GM23338 (cell line): ENCODE data around the gene CITED4.

Experiments used
- CREB1 ChIP-seq: fragments of 250-450 bp; sonication (Bioruptor Pico); IDR thresholded peaks from 2 replicates; pipeline ENCODE4 v1.5.0; 2020; ENCODE audit warnings: low read depth, mild to moderate bottlenecking, moderate library complexity
- EZH2 ChIP-seq: fragments of 200-600 bp; sonication (generic); IDR thresholded peaks from one replicate; pipeline ENCODE4 v1.8.0; 2017; ENCODE audit warnings: antibody characterized with exemption, mild to moderate bottlenecking, low read depth; ENCODE audit not compliant: unreplicated experiment
- EZH2phosphoT487 ChIP-seq: fragments of 200-600 bp; sonication (generic); IDR thresholded peaks from one replicate; pipeline ENCODE4 v1.8.1; 2018; ENCODE audit warnings: antibody characterized with exemption; ENCODE audit not compliant: unreplicated experiment
- JUNB ChIP-seq: IDR thresholded peaks from one replicate; pipeline ENCODE4 v1.6.1; 2016; ENCODE audit warnings: antibody characterized with exemption; ENCODE audit not compliant: unreplicated experiment
- NANOG ChIP-seq: IDR thresholded peaks from 2 replicates; pipeline ENCODE4 v1.6.1; 2016; ENCODE audit warnings: antibody characterized with exemption, borderline replicate concordance
- POLR2AphosphoS5 ChIP-seq: IDR thresholded peaks from 2 replicates; pipeline ENCODE4 v1.6.1; 2016; ENCODE audit warnings: antibody characterized with exemption, low read depth
- STAT1 ChIP-seq: IDR thresholded peaks from one replicate; pipeline ENCODE4 v1.6.1; 2016; ENCODE audit warnings: antibody characterized with exemption; ENCODE audit not compliant: unreplicated experiment
- ZNF114 ChIP-seq: fragments of 250-450 bp; sonication (Bioruptor Pico); IDR thresholded peaks from 2 replicates; pipeline ENCODE4 v1.5.0; 2020; ENCODE audit warnings: mild to moderate bottlenecking, moderate library complexity
- ZNF331 ChIP-seq: fragments of 250-450 bp; sonication (Bioruptor Pico); IDR thresholded peaks from 2 replicates; pipeline ENCODE4 v1.5.0; 2020; ENCODE audit warnings: low read depth, mild to moderate bottlenecking, moderate library complexity
- TF ChIP-seq, protein P1 (sequence below), 2 experiments: fragments of 200-600 bp in 1 of 2; sonication (generic) in 1 of 2; conservative IDR thresholded peaks; 2 replicates each; pipeline versions ENCODE4 v1.5.1 to v1.6.1; 2016 to 2017; ENCODE audit warnings: antibody characterized with exemption in 2 of 2, low read depth in 2 of 2, mild to moderate bottlenecking in 2 of 2, moderate library complexity in 1 of 2
- TF ChIP-seq, protein P2 (sequence below): IDR thresholded peaks from one replicate; pipeline ENCODE4 v1.6.1; 2018; ENCODE audit warnings: antibody characterized with exemption; ENCODE audit not compliant: unreplicated experiment
- TF ChIP-seq, protein P3 (sequence below): fragments of 250-450 bp; sonication (Bioruptor Pico); IDR thresholded peaks from 2 replicates; pipeline ENCODE4 v1.5.0; 2020; ENCODE audit warnings: mild to moderate bottlenecking, moderate library complexity
- TF ChIP-seq, protein P4 (sequence below): IDR thresholded peaks from 2 replicates; pipeline ENCODE4 v1.6.1; 2016; ENCODE audit warnings: antibody characterized with exemption

DNA sequence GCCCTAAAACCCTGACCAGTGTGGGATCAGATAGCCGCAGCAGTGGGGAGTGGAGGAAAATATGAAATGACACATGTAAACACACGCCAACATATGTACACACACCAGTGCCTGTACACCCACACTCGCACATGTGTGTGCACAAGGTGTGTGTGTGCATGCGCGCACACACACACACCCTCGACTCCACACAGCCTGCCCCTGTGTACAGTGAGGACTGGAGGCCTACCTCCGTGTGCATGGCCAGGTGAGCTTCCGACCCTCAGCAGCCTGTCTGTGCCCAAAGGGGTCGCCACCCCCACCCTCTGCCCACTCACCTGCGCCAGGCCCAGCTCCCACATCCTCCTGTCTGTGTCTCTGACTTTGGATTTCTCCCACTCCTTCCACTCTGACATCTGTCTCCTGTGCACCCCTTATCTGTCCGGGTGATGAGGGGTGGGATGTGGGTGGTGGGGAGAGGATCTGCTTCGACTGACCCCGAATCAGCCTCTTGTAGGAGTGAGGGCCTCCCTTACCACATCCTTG, 31.7 kb downstream of the CITED4 start:
- TF ChIP-seq, protein P1, sequence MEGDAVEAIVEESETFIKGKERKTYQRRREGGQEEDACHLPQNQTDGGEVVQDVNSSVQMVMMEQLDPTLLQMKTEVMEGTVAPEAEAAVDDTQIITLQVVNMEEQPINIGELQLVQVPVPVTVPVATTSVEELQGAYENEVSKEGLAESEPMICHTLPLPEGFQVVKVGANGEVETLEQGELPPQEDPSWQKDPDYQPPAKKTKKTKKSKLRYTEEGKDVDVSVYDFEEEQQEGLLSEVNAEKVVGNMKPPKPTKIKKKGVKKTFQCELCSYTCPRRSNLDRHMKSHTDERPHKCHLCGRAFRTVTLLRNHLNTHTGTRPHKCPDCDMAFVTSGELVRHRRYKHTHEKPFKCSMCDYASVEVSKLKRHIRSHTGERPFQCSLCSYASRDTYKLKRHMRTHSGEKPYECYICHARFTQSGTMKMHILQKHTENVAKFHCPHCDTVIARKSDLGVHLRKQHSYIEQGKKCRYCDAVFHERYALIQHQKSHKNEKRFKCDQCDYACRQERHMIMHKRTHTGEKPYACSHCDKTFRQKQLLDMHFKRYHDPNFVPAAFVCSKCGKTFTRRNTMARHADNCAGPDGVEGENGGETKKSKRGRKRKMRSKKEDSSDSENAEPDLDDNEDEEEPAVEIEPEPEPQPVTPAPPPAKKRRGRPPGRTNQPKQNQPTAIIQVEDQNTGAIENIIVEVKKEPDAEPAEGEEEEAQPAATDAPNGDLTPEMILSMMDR (conservative IDR thresholded peaks at IDR 0.05; ENCODE audit: low read depth in 2 of 2) = no peak
- TF ChIP-seq POLR2AphosphoS5 (no peak), NANOG (no peak), EZH2 (no peak), STAT1 (no peak), EZH2phosphoT487 (no peak), CREB1 (no peak), JUNB (no peak), ZNF114 (no peak), ZNF331 (CRISPR knock-in tag) (no peak)
- TF ChIP-seq, protein P2, sequence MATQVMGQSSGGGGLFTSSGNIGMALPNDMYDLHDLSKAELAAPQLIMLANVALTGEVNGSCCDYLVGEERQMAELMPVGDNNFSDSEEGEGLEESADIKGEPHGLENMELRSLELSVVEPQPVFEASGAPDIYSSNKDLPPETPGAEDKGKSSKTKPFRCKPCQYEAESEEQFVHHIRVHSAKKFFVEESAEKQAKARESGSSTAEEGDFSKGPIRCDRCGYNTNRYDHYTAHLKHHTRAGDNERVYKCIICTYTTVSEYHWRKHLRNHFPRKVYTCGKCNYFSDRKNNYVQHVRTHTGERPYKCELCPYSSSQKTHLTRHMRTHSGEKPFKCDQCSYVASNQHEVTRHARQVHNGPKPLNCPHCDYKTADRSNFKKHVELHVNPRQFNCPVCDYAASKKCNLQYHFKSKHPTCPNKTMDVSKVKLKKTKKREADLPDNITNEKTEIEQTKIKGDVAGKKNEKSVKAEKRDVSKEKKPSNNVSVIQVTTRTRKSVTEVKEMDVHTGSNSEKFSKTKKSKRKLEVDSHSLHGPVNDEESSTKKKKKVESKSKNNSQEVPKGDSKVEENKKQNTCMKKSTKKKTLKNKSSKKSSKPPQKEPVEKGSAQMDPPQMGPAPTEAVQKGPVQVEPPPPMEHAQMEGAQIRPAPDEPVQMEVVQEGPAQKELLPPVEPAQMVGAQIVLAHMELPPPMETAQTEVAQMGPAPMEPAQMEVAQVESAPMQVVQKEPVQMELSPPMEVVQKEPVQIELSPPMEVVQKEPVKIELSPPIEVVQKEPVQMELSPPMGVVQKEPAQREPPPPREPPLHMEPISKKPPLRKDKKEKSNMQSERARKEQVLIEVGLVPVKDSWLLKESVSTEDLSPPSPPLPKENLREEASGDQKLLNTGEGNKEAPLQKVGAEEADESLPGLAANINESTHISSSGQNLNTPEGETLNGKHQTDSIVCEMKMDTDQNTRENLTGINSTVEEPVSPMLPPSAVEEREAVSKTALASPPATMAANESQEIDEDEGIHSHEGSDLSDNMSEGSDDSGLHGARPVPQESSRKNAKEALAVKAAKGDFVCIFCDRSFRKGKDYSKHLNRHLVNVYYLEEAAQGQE = no peak
- TF ChIP-seq, protein P3, sequence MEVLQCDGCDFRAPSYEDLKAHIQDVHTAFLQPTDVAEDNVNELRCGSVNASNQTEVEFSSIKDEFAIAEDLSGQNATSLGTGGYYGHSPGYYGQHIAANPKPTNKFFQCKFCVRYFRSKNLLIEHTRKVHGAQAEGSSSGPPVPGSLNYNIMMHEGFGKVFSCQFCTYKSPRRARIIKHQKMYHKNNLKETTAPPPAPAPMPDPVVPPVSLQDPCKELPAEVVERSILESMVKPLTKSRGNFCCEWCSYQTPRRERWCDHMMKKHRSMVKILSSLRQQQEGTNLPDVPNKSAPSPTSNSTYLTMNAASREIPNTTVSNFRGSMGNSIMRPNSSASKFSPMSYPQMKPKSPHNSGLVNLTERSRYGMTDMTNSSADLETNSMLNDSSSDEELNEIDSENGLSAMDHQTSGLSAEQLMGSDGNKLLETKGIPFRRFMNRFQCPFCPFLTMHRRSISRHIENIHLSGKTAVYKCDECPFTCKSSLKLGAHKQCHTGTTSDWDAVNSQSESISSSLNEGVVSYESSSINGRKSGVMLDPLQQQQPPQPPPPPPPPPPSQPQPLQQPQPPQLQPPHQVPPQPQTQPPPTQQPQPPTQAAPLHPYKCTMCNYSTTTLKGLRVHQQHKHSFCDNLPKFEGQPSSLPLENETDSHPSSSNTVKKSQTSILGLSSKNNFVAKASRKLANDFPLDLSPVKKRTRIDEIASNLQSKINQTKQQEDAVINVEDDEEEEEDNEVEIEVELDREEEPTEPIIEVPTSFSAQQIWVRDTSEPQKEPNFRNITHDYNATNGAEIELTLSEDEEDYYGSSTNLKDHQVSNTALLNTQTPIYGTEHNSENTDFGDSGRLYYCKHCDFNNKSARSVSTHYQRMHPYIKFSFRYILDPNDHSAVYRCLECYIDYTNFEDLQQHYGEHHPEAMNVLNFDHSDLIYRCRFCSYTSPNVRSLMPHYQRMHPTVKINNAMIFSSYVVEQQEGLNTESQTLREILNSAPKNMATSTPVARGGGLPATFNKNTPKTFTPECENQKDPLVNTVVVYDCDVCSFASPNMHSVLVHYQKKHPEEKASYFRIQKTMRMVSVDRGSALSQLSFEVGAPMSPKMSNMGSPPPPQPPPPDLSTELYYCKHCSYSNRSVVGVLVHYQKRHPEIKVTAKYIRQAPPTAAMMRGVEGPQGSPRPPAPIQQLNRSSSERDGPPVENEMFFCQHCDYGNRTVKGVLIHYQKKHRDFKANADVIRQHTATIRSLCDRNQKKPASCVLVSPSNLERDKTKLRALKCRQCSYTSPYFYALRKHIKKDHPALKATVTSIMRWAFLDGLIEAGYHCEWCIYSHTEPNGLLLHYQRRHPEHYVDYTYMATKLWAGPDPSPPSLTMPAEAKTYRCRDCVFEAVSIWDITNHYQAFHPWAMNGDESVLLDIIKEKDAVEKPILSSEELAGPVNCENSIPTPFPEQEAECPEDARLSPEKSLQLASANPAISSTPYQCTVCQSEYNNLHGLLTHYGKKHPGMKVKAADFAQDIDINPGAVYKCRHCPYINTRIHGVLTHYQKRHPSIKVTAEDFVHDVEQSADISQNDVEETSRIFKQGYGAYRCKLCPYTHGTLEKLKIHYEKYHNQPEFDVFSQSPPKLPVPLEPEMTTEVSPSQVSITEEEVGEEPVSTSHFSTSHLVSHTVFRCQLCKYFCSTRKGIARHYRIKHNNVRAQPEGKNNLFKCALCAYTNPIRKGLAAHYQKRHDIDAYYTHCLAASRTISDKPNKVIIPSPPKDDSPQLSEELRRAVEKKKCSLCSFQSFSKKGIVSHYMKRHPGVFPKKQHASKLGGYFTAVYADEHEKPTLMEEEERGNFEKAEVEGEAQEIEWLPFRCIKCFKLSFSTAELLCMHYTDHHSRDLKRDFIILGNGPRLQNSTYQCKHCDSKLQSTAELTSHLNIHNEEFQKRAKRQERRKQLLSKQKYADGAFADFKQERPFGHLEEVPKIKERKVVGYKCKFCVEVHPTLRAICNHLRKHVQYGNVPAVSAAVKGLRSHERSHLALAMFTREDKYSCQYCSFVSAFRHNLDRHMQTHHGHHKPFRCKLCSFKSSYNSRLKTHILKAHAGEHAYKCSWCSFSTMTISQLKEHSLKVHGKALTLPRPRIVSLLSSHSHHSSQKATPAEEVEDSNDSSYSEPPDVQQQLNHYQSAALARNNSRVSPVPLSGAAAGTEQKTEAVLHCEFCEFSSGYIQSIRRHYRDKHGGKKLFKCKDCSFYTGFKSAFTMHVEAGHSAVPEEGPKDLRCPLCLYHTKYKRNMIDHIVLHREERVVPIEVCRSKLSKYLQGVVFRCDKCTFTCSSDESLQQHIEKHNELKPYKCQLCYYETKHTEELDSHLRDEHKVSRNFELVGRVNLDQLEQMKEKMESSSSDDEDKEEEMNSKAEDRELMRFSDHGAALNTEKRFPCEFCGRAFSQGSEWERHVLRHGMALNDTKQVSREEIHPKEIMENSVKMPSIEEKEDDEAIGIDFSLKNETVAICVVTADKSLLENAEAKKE = no peak
- TF ChIP-seq, protein P4, sequence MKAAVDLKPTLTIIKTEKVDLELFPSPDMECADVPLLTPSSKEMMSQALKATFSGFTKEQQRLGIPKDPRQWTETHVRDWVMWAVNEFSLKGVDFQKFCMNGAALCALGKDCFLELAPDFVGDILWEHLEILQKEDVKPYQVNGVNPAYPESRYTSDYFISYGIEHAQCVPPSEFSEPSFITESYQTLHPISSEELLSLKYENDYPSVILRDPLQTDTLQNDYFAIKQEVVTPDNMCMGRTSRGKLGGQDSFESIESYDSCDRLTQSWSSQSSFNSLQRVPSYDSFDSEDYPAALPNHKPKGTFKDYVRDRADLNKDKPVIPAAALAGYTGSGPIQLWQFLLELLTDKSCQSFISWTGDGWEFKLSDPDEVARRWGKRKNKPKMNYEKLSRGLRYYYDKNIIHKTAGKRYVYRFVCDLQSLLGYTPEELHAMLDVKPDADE = no peak
